Nephron (organoid): Measurements from ENCODE around the gene GATA6.
"Not testable (repeated sequence)": the region's sequence is repeated elsewhere in the genome, so short reads cannot be mapped to it uniquely, and the experiment has no call there.

Source experiments
- H3K27ac Mint-ChIP-seq, 3 experiments: 2 replicates each; pipeline ENCODE4 v1.8.0; 2020; ENCODE audit warnings: mixed read lengths in 3 of 3, mild to moderate bottlenecking in 2 of 3, moderate library complexity in 1 of 3
- H3K27me3 Mint-ChIP-seq: 2 replicates; pipeline ENCODE4 v1.8.0; 2021; ENCODE audit warnings: low read depth, mild to moderate bottlenecking, moderate library complexity, mixed read lengths
- H3K36me3 Mint-ChIP-seq: 2 replicates; pipeline ENCODE4 v1.8.0; 2020; ENCODE audit warnings: low read depth, mixed read lengths
- H3K4me1 Mint-ChIP-seq: 2 replicates; pipeline ENCODE4 v1.8.0; 2020; ENCODE audit warnings: mixed read lengths
- H3K4me3 Mint-ChIP-seq, 3 experiments: 2 replicates each; pipeline ENCODE4 v1.8.0; 2020; ENCODE audit warnings: mild to moderate bottlenecking in 3 of 3, mixed read lengths in 3 of 3, moderate library complexity in 2 of 3
- H3K9me3 Mint-ChIP-seq: 2 replicates; pipeline ENCODE4 v1.8.0; 2020; ENCODE audit warnings: mixed read lengths
- TF ChIP-seq, protein P1 (sequence below), 3 experiments: fragments of 200-600 bp; sonication (generic); IDR thresholded peaks; one replicate each; pipeline ENCODE4 v1.5.0; 2021; ENCODE audit warnings: antibody characterized with exemption in 3 of 3; ENCODE audit not compliant: unreplicated experiment in 3 of 3

GATA6 gene

GRCh38 chr18:22218835-22219234 lies 49.4 kb downstream of the GATA6 start:
- TF ChIP-seq, protein P1, sequence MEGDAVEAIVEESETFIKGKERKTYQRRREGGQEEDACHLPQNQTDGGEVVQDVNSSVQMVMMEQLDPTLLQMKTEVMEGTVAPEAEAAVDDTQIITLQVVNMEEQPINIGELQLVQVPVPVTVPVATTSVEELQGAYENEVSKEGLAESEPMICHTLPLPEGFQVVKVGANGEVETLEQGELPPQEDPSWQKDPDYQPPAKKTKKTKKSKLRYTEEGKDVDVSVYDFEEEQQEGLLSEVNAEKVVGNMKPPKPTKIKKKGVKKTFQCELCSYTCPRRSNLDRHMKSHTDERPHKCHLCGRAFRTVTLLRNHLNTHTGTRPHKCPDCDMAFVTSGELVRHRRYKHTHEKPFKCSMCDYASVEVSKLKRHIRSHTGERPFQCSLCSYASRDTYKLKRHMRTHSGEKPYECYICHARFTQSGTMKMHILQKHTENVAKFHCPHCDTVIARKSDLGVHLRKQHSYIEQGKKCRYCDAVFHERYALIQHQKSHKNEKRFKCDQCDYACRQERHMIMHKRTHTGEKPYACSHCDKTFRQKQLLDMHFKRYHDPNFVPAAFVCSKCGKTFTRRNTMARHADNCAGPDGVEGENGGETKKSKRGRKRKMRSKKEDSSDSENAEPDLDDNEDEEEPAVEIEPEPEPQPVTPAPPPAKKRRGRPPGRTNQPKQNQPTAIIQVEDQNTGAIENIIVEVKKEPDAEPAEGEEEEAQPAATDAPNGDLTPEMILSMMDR (IDR thresholded peaks at IDR 0.05; ENCODE audit: unreplicated experiment in 3 of 3), result no peak
- H3K4me1 Mint-ChIP-seq, result peaks cover 25% of the 10 kb centered on the region

DNA sequence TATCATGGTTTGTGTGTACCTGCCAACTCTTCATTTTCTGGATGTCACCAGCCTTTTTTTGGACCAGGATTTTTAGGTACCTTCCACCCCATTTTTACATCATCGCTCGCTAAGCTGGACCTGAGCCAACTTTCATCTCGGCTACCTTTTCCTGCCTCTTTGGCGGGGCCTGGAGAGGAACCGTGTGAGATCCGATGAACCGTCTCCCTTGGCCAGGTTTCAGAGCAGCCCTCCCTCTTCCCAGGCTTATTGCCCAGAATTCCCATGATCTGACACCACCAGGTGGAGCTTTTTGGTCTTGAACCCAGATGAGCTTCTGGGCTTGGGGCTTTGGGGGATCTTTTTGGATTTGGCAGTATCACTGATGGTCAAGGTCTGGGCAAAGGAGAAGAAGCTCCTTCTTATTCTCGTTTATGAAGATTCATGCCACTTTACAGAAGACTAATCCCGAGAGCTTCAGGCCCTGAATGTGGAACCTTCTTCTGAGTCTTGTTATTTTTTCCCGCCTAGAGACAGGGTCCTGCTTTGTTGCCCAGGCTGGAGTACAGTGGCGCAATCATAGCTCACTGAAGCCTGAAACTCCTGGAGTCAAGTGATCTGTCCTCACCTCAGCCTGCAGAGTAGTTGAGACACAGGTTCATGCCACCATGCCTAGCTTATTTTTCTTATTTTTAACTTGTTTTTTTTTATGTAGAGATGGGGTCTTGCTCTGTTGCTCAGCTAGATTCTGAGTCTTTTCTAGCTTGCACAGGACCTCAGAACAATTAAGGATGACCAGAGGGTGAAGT lies 50.4 kb downstream of the GATA6 start:
- H3K4me3 Mint-ChIP-seq, result no peak overlapping the region
- peaks cover 7% of the 10 kb centered on the region for H3K27me3 Mint-ChIP-seq
- no peaks in the 10 kb centered on the region for H3K36me3 Mint-ChIP-seq
- H3K27ac Mint-ChIP-seq, result peak overlapping the region in 1 of 3 experiments; percentile 48
- TF ChIP-seq, protein P1 (IDR thresholded peaks at IDR 0.05; ENCODE audit: unreplicated experiment in 3 of 3), result no peak
- H3K4me1 Mint-ChIP-seq, result peaks cover 20% of the 10 kb centered on the region
- H3K9me3 Mint-ChIP-seq, result no peaks in the 10 kb centered on the region

More at GRCh38 chr18:22218835-22219234, 49.4 kb downstream of the GATA6 start:
- Mint-ChIP-seq H3K36me3 (no peaks in the 10 kb centered on the region), H3K4me3 (no peak overlapping the region), H3K9me3 (no peaks in the 10 kb centered on the region), H3K27me3 (peaks cover 7% of the 10 kb centered on the region), H3K27ac (peak overlapping the region in 1 of 3 experiments; percentile 69)

- H3K9me3 Mint-ChIP-seq, H3K27ac Mint-ChIP-seq, H3K27me3 Mint-ChIP-seq, H3K36me3 Mint-ChIP-seq, H3K4me3 Mint-ChIP-seq: not testable (repeated sequence)
- peaks cover 17% of the 10 kb centered on the region for H3K4me1 Mint-ChIP-seq
These were observed 51.2 kb downstream of the GATA6 start for GRCh38 chr18:22220585-22220984.

GRCh38 chr18:22221350-22221749 lies 52.0 kb downstream of the GATA6 start:
- Mint-ChIP-seq H3K36me3 (no peaks in the 10 kb centered on the region), H3K27ac (peak overlapping the region in 1 of 3 experiments; percentile 13), H3K4me3 (no peak overlapping the region), H3K27me3 (peaks cover 7% of the 10 kb centered on the region), H3K4me1 (peaks cover 17% of the 10 kb centered on the region), H3K9me3 (no peaks in the 10 kb centered on the region)
- TF ChIP-seq, protein P1 (IDR thresholded peaks at IDR 0.05; ENCODE audit: unreplicated experiment in 3 of 3), result no peak

GRCh38 chr18:22223254-22223964 lies 54.0 kb downstream of the GATA6 start:
- no peaks in the 10 kb centered on the region for H3K9me3 Mint-ChIP-seq
- H3K27ac Mint-ChIP-seq, result peak overlapping the region in 1 of 3 experiments; percentile 47
- no peaks in the 10 kb centered on the region for H3K36me3 Mint-ChIP-seq
- H3K4me1 Mint-ChIP-seq, result peaks cover 8% of the 10 kb centered on the region
- TF ChIP-seq, protein P1 (IDR thresholded peaks at IDR 0.05; ENCODE audit: unreplicated experiment in 3 of 3), result no peak
- peaks cover 3% of the 10 kb centered on the region for H3K27me3 Mint-ChIP-seq
- no peak overlapping the region for H3K4me3 Mint-ChIP-seq

- no peaks in the 10 kb centered on the region for H3K9me3 Mint-ChIP-seq
- peaks cover 3% of the 10 kb centered on the region for H3K27me3 Mint-ChIP-seq
- TF ChIP-seq, protein P1 (IDR thresholded peaks at IDR 0.05; ENCODE audit: unreplicated experiment in 3 of 3), result no peak
- H3K4me1 Mint-ChIP-seq, result peaks cover 8% of the 10 kb centered on the region
- no peak overlapping the region for H3K4me3 Mint-ChIP-seq
- no peak overlapping the region for H3K27ac Mint-ChIP-seq
- no peaks in the 10 kb centered on the region for H3K36me3 Mint-ChIP-seq
These were observed 54.6 kb downstream of the GATA6 start for GRCh38 chr18:22223965-22224322.
